ENCODE data around the gene TUBA8.
"Not testable (repeated sequence)": the region's sequence is repeated elsewhere in the genome, so short reads cannot be mapped to it uniquely, and the experiment has no call there.

GRCh38 chr22:18165356-18165755 is 54.7 kb downstream of the TUBA8 start:
- TF ChIP-seq CTCF, POLR2A, POLR2AphosphoS5 (IDR thresholded peaks at IDR 0.05): not testable (repeated sequence)
